ENCODE data around the gene FHIT. TPM values are rescaled to one million over a fixed set of nuclear protein-coding genes. Genes with fewer than 3 reads are reported as not detected.

The FHIT gene
- total RNA-seq, 1 donor from 2014 or later, result 21.5 TPM

GRCh38 chr3:60979461-60980341 is 271.6 kb downstream of the FHIT start:
- DNase-seq, result no peak
- intact Hi-C loops (cut with DNase I), result no loop called here
- no peak for ATAC-seq (ENCODE audit: poor library complexity)

GRCh38 chr3:60973321-60973720 is 277.9 kb downstream of the FHIT start:
- no peak for DNase-seq
- no peak for ATAC-seq (ENCODE audit: poor library complexity)
- intact Hi-C loops (cut with DNase I), result no loop called here

DNA sequence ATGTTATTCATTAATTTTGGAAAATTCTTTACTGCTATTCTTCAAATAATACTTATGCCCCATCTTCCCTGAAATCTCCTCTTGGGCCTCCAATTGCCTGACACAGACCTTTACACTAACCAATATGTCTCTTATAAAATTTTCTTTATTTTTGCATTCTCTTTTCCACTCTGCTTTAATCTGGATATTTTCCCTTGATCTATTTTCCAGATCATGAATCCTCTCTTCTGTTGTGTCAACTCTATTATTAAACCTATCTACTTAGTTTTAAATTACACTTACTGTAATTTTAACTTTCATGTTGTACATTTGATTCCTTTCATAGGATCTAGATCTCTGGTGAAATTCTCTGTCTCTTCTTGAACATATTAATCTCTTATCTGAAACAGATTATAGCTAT is 278.7 kb downstream of the FHIT start:
- intact Hi-C loops (cut with DNase I), result no loop called here
- DNase-seq (no peak), ATAC-seq (ENCODE audit: poor library complexity) (no peak)

- intact Hi-C loops (cut with DNase I), result no loop called here
- ATAC-seq (ENCODE audit: poor library complexity) (no peak), DNase-seq (no peak)
These were observed 280.4 kb downstream of the FHIT start for GRCh38 chr3:60970850-60971249.

GRCh38 chr3:60967141-60967540 is 284.1 kb downstream of the FHIT start:
- ATAC-seq (ENCODE audit: poor library complexity), result no peak
- intact Hi-C loops (cut with DNase I), result no loop called here
- no peak for DNase-seq

- DNase-seq (no peak), ATAC-seq (ENCODE audit: poor library complexity) (no peak)
- intact Hi-C loops (cut with DNase I), result no loop called here
These were observed 293.7 kb downstream of the FHIT start for GRCh38 chr3:60957541-60957940.

DNA sequence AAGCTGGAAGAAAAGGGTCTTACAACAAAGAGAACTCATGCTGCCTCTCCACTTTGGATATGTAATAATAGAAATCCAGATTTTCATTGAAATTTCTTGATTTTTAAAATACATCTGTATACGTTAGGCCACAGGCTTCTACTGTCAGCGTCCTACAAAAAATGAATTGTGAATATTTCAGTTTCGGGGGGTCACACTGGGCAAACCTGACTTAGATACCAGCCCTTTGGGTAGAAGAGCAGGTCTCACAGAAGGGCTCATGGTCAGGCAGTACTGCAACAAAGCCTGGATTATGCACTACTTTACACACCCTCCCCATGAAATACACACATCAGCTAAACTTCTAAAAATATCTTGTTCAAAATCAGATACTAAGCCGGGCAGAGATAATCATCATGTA is 294.5 kb downstream of the FHIT start:
- no peak for ATAC-seq (ENCODE audit: poor library complexity)
- no peak for DNase-seq
- intact Hi-C loops (cut with DNase I), result no loop called here

- ATAC-seq (ENCODE audit: poor library complexity), result no peak
These were observed 296.2 kb downstream of the FHIT start for GRCh38 chr3:60955034-60955433.

GRCh38 chr3:60954048-60954447 is 297.2 kb downstream of the FHIT start:
- ATAC-seq (ENCODE audit: poor library complexity), result no peak
- no peak for DNase-seq
- intact Hi-C loops (cut with DNase I), result no loop called here

More at GRCh38 chr3:60955034-60955433, 296.2 kb downstream of the FHIT start:
- intact Hi-C loops (cut with DNase I), result no loop called here
- DNase-seq, result no peak

- ATAC-seq (ENCODE audit: poor library complexity) (no peak), DNase-seq (no peak)
- intact Hi-C loops (cut with DNase I), result no loop called here
These were observed 297.9 kb downstream of the FHIT start for GRCh38 chr3:60953351-60953750.

- DNase-seq (no peak), ATAC-seq (ENCODE audit: poor library complexity) (no peak)
- intact Hi-C loops (cut with DNase I), result no loop called here
These were observed 299.2 kb downstream of the FHIT start for GRCh38 chr3:60952055-60952454.

DNA sequence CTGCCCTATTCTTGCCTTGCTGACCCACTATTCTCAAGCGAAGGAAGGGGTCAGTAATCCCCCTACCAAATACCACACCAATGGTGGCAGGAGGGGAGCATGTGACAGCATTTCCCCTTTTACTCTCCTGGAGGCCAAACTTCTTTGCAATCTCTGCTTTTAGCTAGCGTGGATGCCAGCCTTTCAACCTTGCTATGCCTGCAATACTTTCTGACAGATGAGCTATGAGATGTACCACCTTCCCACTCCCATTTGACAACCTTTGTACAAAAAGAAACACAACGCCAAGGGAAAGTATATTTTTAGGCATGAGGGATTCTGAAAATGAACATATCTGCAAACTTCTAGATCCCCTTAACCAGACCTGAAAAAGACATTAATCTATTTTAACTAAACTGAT is 302.1 kb downstream of the FHIT start:
- intact Hi-C loops (cut with DNase I), result no loop called here
- DNase-seq, result no peak
- no peak for ATAC-seq (ENCODE audit: poor library complexity)

- DNase-seq (no peak), ATAC-seq (ENCODE audit: poor library complexity) (no peak)
- intact Hi-C loops (cut with DNase I), result no loop called here
These were observed 302.8 kb downstream of the FHIT start for GRCh38 chr3:60948488-60948887.

DNA sequence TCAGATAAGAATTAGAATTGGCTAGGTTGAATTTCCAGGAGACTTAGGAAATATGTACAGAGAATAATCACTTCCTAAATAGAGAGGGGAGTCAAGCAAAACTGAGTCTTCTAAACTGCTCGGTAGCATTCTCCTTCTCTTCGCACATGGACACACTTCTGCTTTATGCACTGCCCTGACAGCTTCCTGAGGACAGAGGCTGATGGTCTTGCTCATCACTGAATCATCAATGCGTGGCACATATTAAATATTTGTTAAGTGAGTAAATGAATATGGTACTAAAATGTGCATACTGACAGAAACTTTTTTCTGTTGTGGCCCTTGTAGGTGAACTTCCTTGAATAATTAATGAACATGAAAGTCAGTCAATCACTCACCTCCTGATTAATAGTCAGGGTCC is 315.5 kb downstream of the FHIT start:
- DNase-seq, result no peak
- intact Hi-C loops (cut with DNase I), result no loop called here
- ATAC-seq (ENCODE audit: poor library complexity), result no peak

- DNase-seq (no peak), ATAC-seq (ENCODE audit: poor library complexity) (no peak)
- intact Hi-C loops (cut with DNase I), result no loop called here
These were observed 317.4 kb downstream of the FHIT start for GRCh38 chr3:60933824-60934223.

GRCh38 chr3:60932643-60933042 is 318.6 kb downstream of the FHIT start:
- no peak for DNase-seq
- intact Hi-C loops (cut with DNase I), result no loop called here
- ATAC-seq (ENCODE audit: poor library complexity), result no peak

GRCh38 chr3:60932170-60932569 is 319.1 kb downstream of the FHIT start:
- intact Hi-C loops (cut with DNase I), result no loop called here
- DNase-seq (no peak), ATAC-seq (ENCODE audit: poor library complexity) (no peak)

- DNase-seq (no peak), ATAC-seq (ENCODE audit: poor library complexity) (no peak)
- intact Hi-C loops (cut with DNase I), result no loop called here
These were observed 319.8 kb downstream of the FHIT start for GRCh38 chr3:60931452-60931851.

DNA sequence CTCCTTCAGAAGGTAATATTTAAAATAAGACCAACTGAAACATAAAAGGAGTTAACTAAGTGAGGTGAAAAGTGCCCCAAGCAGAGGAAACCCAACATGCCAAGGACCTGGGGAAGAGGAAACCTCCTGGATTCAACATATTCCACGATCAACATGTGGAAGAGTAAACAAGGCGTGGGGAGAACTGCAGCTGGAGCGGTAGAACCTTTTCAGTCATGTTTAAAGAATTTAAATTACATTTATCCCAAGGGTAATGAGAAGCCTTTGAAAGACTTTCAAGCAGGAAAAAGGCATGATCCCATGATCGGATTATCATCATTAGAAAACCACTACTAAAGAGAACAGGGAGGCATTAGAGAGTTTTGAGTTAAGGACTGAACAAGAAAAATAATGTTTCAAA is 330.7 kb downstream of the FHIT start:
- DNase-seq (no peak), ATAC-seq (ENCODE audit: poor library complexity) (no peak)
- intact Hi-C loops (cut with DNase I), result no loop called here

DNA sequence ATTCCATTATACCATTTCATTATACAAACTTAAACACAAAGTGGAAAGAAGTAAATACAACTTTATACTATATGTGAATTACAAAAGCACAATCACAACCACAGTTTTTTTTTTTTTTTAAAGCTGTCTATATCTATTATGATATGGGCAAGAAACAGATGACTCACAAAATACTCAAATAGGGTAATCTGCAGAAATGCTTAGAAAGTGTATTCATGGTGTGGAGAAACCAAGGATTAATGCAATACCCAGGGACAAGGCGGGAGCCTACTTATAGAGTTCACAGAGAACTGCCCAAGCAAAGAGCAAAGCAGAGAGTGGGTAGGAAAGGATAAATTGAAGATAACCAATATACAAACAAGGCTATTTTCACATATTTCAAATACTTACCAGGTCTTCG is 332.0 kb downstream of the FHIT start:
- ATAC-seq (ENCODE audit: poor library complexity) (no peak), DNase-seq (no peak)
- intact Hi-C loops (cut with DNase I), result no loop called here

DNA sequence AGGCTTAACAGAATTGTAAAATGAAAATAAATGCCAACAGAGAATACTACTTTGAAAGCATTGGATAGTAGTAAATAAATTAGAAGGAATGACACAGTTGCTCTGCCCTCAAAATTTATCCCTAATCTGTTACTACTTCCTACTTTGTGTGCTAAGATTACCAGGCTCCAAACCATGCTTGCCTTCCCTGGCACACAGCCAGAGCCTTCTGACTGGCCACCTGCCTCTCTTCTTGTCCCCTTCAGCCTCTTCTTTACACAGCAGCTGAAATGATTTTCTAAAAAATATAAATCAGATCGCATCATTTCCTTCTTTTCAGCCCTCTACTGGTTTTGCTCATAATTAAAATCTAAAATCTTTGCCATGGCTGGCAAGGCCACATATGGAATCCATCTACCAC is 334.1 kb downstream of the FHIT start:
- intact Hi-C loops (cut with DNase I), result no loop called here
- DNase-seq (peak; percentile 57), ATAC-seq (ENCODE audit: poor library complexity) (no peak)
